GM18909 (cell line): ENCODE measurements around the gene C19orf38.
"Not testable (repeated sequence)": the region's sequence is repeated elsewhere in the genome, so short reads cannot be mapped to it uniquely, and the experiment has no call there.

Source experiments
- ATAC-seq: cut with Tn5 transposase; IDR thresholded peaks from one replicate; pipeline ENCODE4 v1.9.1; 2021; ENCODE audit warnings: mild to moderate bottlenecking; ENCODE audit not compliant: unreplicated experiment, poor library complexity

C19orf38 gene

GRCh38 chr19:10819124-10820060, 28.8 kb upstream of the C19orf38 start:
- no peak for ATAC-seq

- no peak for ATAC-seq
Observed at GRCh38 chr19:10820173-10820572, 28.0 kb upstream of the C19orf38 start.

- ATAC-seq, result no peak
Observed at GRCh38 chr19:10823690-10824089, 24.5 kb upstream of the C19orf38 start.

- ATAC-seq, result no peak
Observed at GRCh38 chr19:10826231-10826630, 22.0 kb upstream of the C19orf38 start.

- no peak for ATAC-seq
Observed at GRCh38 chr19:10826846-10827245, 21.4 kb upstream of the C19orf38 start.

- ATAC-seq, result no peak
Observed at GRCh38 chr19:10828981-10829821, 19.0 kb upstream of the C19orf38 start.

GRCh38 chr19:10829967-10830366, 18.2 kb upstream of the C19orf38 start:
- no peak for ATAC-seq

- no peak for ATAC-seq
Observed at GRCh38 chr19:10830370-10830769, 17.8 kb upstream of the C19orf38 start.

- no peak for ATAC-seq
Observed at GRCh38 chr19:10830931-10831779, 17.1 kb upstream of the C19orf38 start.

GRCh38 chr19:10831987-10832938, 16.0 kb upstream of the C19orf38 start:
- no peak for ATAC-seq

GRCh38 chr19:10832939-10833296, 15.3 kb upstream of the C19orf38 start:
- ATAC-seq, result no peak

- no peak for ATAC-seq
Observed at GRCh38 chr19:10835089-10835753, 13.0 kb upstream of the C19orf38 start.

- ATAC-seq, result peak; percentile 77
Observed at GRCh38 chr19:10835754-10836478, 12.3 kb upstream of the C19orf38 start, which contains the start of gene TMED1. Gene TMED1, minus strand, starts transcription at chr19:10836212. Its CDS starts 21 bp downstream, at chr19:10836191.

GRCh38 chr19:10836479-10837330, 11.5 kb upstream of the C19orf38 start:
- ATAC-seq, result no peak

- not testable (repeated sequence) for ATAC-seq
Observed at GRCh38 chr19:10837649-10838048, 10.6 kb upstream of the C19orf38 start.

GRCh38 chr19:10838377-10838776, 9.8 kb upstream of the C19orf38 start:
- ATAC-seq, result no peak
